HCT116 (cell line): Measurements from ENCODE around the gene ATP13A3. TPM values are rescaled to one million over a fixed set of nuclear protein-coding genes. Genes with fewer than 3 reads are reported as not detected.

Source experiments
- ATAC-seq: fragments of 200-7000 bp; cut with Tn5 transposase; 2 replicates; pipeline ENCODE4 v1.9.1; 2020; ENCODE audit warnings: mild to moderate bottlenecking, moderate library complexity
- BruUV-seq: library from RNA; stranded (reverse); fragments of 400-500 nt; replicated peaks from 2 replicates; lab custom pipeline; 2021; lab: Mats Ljungman, UMichigan
- CTCF ChIA-PET: fragments of 300-600 bp; sonication (Branson Sonifier 250); formaldehyde crosslinking; loops from one replicate; lab custom pipeline; 2021; ENCODE audit warnings: antibody characterized with exemption; lab: Charles Lee
- POLR2A ChIA-PET: fragments of 300-600, 350-600 bp; sonication (Branson Sonifier 250); formaldehyde crosslinking; loops from one replicate; lab custom pipeline; 2021; ENCODE audit warnings: antibody characterized with exemption; lab: Charles Lee
- RAD21 ChIA-PET, 2 experiments: fragments of 300-600 bp; sonication (Branson Sonifier 250); formaldehyde crosslinking; loops; one replicate each; lab custom pipeline; 2023; ENCODE audit warnings: low total read pairs in 2 of 2; ENCODE audit not compliant: uncharacterized antibody in 2 of 2, unreplicated experiment in 2 of 2, low non-redundant PET in 1 of 2; lab: Charles Lee
- DNase-seq: peaks from one replicate; pipeline ENCODE4 v3.0.0-alpha.2; 2010; ENCODE audit warnings: low read depth, low spot score
- H2AFZ ChIP-seq: fragments of 200-600 bp; shearing (Covaris generic), sonication (generic); 2 replicates; pipeline ENCODE4 v1.6.1; 2017; ENCODE audit warnings: low read depth, mixed run types, mixed read lengths, antibody characterized with exemption, low read length; ENCODE audit not compliant: poor library complexity, severe bottlenecking
- H3K27ac ChIP-seq: 2 replicates; pipeline ENCODE4 v1.5.1; 2012; ENCODE audit warnings: low read depth, low read length
- H3K27me3 ChIP-seq: fragments of 200-600 bp; sonication (generic); 2 replicates; pipeline ENCODE4 v1.6.1; 2016; ENCODE audit warnings: mixed run types, low read length, mixed read lengths; ENCODE audit not compliant: insufficient read depth
- H3K36me3 ChIP-seq, 2 experiments: fragments of 200-500 bp in 1 of 2; fragments of 200-600 bp in 1 of 2; sonication (Bioruptor generic) in 1 of 2; sonication (generic) in 1 of 2; 2 replicates each; pipeline versions ENCODE4 v1.5.1 to v1.6.1; 2014 to 2016; ENCODE audit warnings: low read length in 2 of 2, inconsistent platforms in 1 of 2, mixed read lengths in 1 of 2, mixed run types in 1 of 2; ENCODE audit not compliant: insufficient read depth in 2 of 2, control insufficient read depth in 1 of 2
- H3K4me1 ChIP-seq, 2 experiments: fragments of 200-600 bp in 1 of 2; sonication (generic) in 1 of 2; 2 replicates each; pipeline versions ENCODE4 v1.5.1 to v1.6.1; 2012 to 2017; ENCODE audit warnings: low read length in 2 of 2, inconsistent platforms in 1 of 2, mild to moderate bottlenecking in 1 of 2, mixed read lengths in 1 of 2, mixed run types in 1 of 2, moderate library complexity in 1 of 2; ENCODE audit not compliant: insufficient read depth in 2 of 2, control insufficient read depth in 1 of 2
- H3K4me2 ChIP-seq: fragments of 200-600 bp; sonication (generic); 2 replicates; pipeline ENCODE4 v1.6.1; 2017; ENCODE audit warnings: mixed run types, low read length, mixed read lengths
- H3K4me3 ChIP-seq, 2 experiments: fragments of 200-600 bp in 1 of 2; sonication (generic) in 1 of 2; replicated peaks in 1 of 2; 2 replicates each; pipeline ENCODE4 v1.5.1; 2011 to 2016; ENCODE audit warnings: low read length in 2 of 2, control low read depth in 1 of 2, low read depth in 1 of 2, mild to moderate bottlenecking in 1 of 2, mixed read lengths in 1 of 2, mixed run types in 1 of 2
- H3K79me2 ChIP-seq: fragments of 200-600 bp; sonication (generic); 2 replicates; pipeline ENCODE4 v1.6.1; 2017; ENCODE audit warnings: mild to moderate bottlenecking, mixed run types, low read length, moderate library complexity, mixed read lengths; ENCODE audit not compliant: insufficient read depth
- H3K9ac ChIP-seq: fragments of 200-600 bp; sonication (generic); 2 replicates; pipeline ENCODE4 v1.6.1; 2016; ENCODE audit warnings: low read length, mixed read lengths
- H3K9me2 ChIP-seq: fragments of 200-600 bp; sonication (generic), shearing (Covaris generic); 2 replicates; pipeline ENCODE4 v1.6.1; 2017; ENCODE audit warnings: mixed run types, mild to moderate bottlenecking, moderate library complexity; ENCODE audit not compliant: insufficient read depth
- H3K9me3 ChIP-seq, 2 experiments: fragments of 200-500 bp in 1 of 2; fragments of 200-600 bp in 1 of 2; sonication (Bioruptor generic) in 1 of 2; sonication (generic) in 1 of 2; 2 replicates each; pipeline ENCODE4 v1.6.1; 2014 to 2017; ENCODE audit warnings: low read length in 2 of 2, mixed read lengths in 2 of 2, inconsistent platforms in 1 of 2, low read depth in 1 of 2, mild to moderate bottlenecking in 1 of 2, mixed run types in 1 of 2, moderate library complexity in 1 of 2; ENCODE audit not compliant: control insufficient read depth in 1 of 2, insufficient read depth in 1 of 2
- H4K20me1 ChIP-seq: fragments of 200-600 bp; sonication (generic), shearing (Covaris generic); 2 replicates; pipeline ENCODE4 v1.6.1; 2017; ENCODE audit warnings: mixed run types, mild to moderate bottlenecking, moderate library complexity; ENCODE audit not compliant: insufficient read depth
- ATF3 ChIP-seq: IDR thresholded peaks from 2 replicates; pipeline ENCODE4 v1.6.1; 2012
- EZH2 ChIP-seq: fragments of 200-600 bp; sonication (generic); IDR thresholded peaks from 2 replicates; pipeline ENCODE4 v1.6.1; 2017; ENCODE audit warnings: antibody characterized with exemption, mixed run types
- JUND ChIP-seq: IDR thresholded peaks from 2 replicates; pipeline ENCODE4 v1.6.1; 2012
- MAX ChIP-seq: IDR thresholded peaks from 2 replicates; pipeline ENCODE4 v1.6.1; 2012
- POLR2A ChIP-seq: IDR thresholded peaks from 2 replicates; pipeline ENCODE4 v1.7.0; 2011; ENCODE audit warnings: borderline replicate concordance; ENCODE audit not compliant: insufficient read depth, insufficient read length; ENCODE audit errors: extremely low read depth
- SIN3A ChIP-seq: IDR thresholded peaks from 2 replicates; pipeline ENCODE4 v1.6.1; 2012; ENCODE audit warnings: low read depth
- SP1 ChIP-seq: IDR thresholded peaks from 2 replicates; pipeline ENCODE4 v1.6.1; 2012; ENCODE audit warnings: low read depth
- SRF ChIP-seq: IDR thresholded peaks from 2 replicates; pipeline ENCODE4 v1.6.1; 2012; ENCODE audit warnings: low read depth
- YY1 ChIP-seq: IDR thresholded peaks from 2 replicates; pipeline ENCODE4 v1.6.1; 2011; ENCODE audit warnings: low read length, low read depth, moderate library complexity, mild to moderate bottlenecking; ENCODE audit not compliant: insufficient replicate concordance; ENCODE audit errors: extremely low read depth
- ZNF274 ChIP-seq: fragments of 200-500 bp; sonication (Bioruptor generic); IDR thresholded peaks from 2 replicates; pipeline ENCODE4 v1.6.1; 2014; ENCODE audit warnings: mild to moderate bottlenecking, low read depth, low read length, inconsistent platforms
- intact Hi-C: fragments of 100-400 bp; cut with micrococcal nuclease; formaldehyde crosslinking; loops from 2 replicates; pipeline ENCODE4 v1.10.0; 2022
- total RNA-seq: library from RNA; stranded (reverse); gene quantifications from one replicate; pipeline ENCODE4 v1.2.1, GENCODE V29; 2021; ENCODE audit not compliant: unreplicated experiment
- TF ChIP-seq, protein P1 (sequence below), 3 experiments: fragments of 200-600 bp in 1 of 3; sonication (generic) in 1 of 3; IDR thresholded peaks in 2 of 3; conservative IDR thresholded peaks in 1 of 3; 2 replicates each; pipeline ENCODE4 v1.5.1; 2012 to 2017; ENCODE audit warnings: low read depth in 2 of 3, low read length in 2 of 3, antibody characterized with exemption in 1 of 3, borderline replicate concordance in 1 of 3, control low read depth in 1 of 3, mild to moderate bottlenecking in 1 of 3, mixed read lengths in 1 of 3, mixed run types in 1 of 3, moderate library complexity in 1 of 3; ENCODE audit not compliant: insufficient read depth in 1 of 3
- TF ChIP-seq, protein P2 (sequence below): IDR thresholded peaks from 2 replicates; pipeline ENCODE4 v1.6.1; 2012; ENCODE audit warnings: low read depth

ATP13A3 gene
- total RNA-seq, 1 experiment from 2014 or later, result 139 TPM

- ChIA-PET RAD21 (no interaction called here), CTCF (interaction anchor here (1.4 kb wide), 1 partner anchor 52 kb away, joined by 7 read pairs; no protein-coding TSS in a partner anchor), POLR2A (no interaction called here)
Observed at GRCh38 chr3:194395778-194396538, 90.8 kb downstream of the ATP13A3 start.

DNA sequence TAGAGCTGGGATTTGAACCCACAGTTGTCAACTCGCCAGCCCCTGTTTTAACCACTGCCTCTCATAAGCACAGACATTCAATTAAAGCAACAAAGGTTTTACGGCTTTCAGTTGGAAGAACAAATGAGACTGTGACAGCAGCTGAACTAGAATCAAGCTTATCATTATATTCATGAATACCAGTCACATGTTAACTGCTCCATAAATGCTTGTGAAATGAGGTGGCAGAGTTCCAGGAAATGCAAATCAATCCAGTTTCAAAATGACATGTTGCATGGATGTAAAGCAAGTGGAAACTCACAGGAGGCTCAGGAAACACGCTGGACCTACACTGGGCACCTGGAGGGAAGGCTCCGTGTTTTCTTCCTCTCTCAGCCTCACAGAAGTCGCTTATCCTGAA lies 91.6 kb downstream of the ATP13A3 start:
- no peak for TF ChIP-seq MAX
- TF ChIP-seq SP1, result no peak
- TF ChIP-seq, protein P1, sequence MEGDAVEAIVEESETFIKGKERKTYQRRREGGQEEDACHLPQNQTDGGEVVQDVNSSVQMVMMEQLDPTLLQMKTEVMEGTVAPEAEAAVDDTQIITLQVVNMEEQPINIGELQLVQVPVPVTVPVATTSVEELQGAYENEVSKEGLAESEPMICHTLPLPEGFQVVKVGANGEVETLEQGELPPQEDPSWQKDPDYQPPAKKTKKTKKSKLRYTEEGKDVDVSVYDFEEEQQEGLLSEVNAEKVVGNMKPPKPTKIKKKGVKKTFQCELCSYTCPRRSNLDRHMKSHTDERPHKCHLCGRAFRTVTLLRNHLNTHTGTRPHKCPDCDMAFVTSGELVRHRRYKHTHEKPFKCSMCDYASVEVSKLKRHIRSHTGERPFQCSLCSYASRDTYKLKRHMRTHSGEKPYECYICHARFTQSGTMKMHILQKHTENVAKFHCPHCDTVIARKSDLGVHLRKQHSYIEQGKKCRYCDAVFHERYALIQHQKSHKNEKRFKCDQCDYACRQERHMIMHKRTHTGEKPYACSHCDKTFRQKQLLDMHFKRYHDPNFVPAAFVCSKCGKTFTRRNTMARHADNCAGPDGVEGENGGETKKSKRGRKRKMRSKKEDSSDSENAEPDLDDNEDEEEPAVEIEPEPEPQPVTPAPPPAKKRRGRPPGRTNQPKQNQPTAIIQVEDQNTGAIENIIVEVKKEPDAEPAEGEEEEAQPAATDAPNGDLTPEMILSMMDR (IDR thresholded peaks at IDR 0.05 in 2 of 3, conservative IDR thresholded peaks at IDR 0.05 in 1 of 3; ENCODE audit: borderline replicate concordance in 1 of 3, insufficient read depth in 1 of 3, low read depth in 2 of 3, low read length in 2 of 3), result no peak
- TF ChIP-seq ZNF274, result no peak
- TF ChIP-seq SIN3A, result no peak
- no peak for TF ChIP-seq YY1
- TF ChIP-seq EZH2, result no peak
- TF ChIP-seq, protein P2, sequence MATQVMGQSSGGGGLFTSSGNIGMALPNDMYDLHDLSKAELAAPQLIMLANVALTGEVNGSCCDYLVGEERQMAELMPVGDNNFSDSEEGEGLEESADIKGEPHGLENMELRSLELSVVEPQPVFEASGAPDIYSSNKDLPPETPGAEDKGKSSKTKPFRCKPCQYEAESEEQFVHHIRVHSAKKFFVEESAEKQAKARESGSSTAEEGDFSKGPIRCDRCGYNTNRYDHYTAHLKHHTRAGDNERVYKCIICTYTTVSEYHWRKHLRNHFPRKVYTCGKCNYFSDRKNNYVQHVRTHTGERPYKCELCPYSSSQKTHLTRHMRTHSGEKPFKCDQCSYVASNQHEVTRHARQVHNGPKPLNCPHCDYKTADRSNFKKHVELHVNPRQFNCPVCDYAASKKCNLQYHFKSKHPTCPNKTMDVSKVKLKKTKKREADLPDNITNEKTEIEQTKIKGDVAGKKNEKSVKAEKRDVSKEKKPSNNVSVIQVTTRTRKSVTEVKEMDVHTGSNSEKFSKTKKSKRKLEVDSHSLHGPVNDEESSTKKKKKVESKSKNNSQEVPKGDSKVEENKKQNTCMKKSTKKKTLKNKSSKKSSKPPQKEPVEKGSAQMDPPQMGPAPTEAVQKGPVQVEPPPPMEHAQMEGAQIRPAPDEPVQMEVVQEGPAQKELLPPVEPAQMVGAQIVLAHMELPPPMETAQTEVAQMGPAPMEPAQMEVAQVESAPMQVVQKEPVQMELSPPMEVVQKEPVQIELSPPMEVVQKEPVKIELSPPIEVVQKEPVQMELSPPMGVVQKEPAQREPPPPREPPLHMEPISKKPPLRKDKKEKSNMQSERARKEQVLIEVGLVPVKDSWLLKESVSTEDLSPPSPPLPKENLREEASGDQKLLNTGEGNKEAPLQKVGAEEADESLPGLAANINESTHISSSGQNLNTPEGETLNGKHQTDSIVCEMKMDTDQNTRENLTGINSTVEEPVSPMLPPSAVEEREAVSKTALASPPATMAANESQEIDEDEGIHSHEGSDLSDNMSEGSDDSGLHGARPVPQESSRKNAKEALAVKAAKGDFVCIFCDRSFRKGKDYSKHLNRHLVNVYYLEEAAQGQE, result no peak
- no peak for TF ChIP-seq SRF
- TF ChIP-seq POLR2A, result no peak
- no peak for TF ChIP-seq JUND
- TF ChIP-seq, all 23 proteins: peak for 0
- H3K4me3 ChIP-seq, result no peak overlapping the region
- intact Hi-C loops, result no loop called here
- H4K20me1 ChIP-seq, result no peaks in the 10 kb centered on the region
- no peaks in the 10 kb centered on the region for H3K4me1 ChIP-seq
- ChIA-PET POLR2A (no interaction called here), RAD21 (no interaction called here), CTCF (interaction anchor here (1.4 to 1.5 kb wide), 2 partner anchors 51 to 77 kb away, joined by 3 to 7 read pairs; no protein-coding TSS in a partner anchor)
- no peak overlapping the region for H2AFZ ChIP-seq
- peaks cover 0 to 6% of the 10 kb centered on the region in 2 experiments; a peak in 2 of 4 replicates for H3K9me3 ChIP-seq
- H3K27me3 ChIP-seq, result no peaks in the 10 kb centered on the region
- H3K27ac ChIP-seq, result no peak overlapping the region
- DNase-seq (no peak), ATAC-seq (no peak)
- no peaks in the 10 kb centered on the region for H3K36me3 ChIP-seq
- H3K4me2 ChIP-seq, result no peak overlapping the region
- no peak overlapping the region for H3K9ac ChIP-seq
- H3K79me2 ChIP-seq, result no peaks in the 10 kb centered on the region
- no peaks in the 10 kb centered on the region for H3K9me2 ChIP-seq
- BruUV-seq, result no TSS peak

More at GRCh38 chr3:194395778-194396538, 90.8 kb downstream of the ATP13A3 start:
- ATAC-seq (no peak), DNase-seq (no peak)
- Histone ChIP-seq H3K9ac (no peak overlapping the region), H3K9me2 (no peaks in the 10 kb centered on the region), H4K20me1 (no peaks in the 10 kb centered on the region), H3K36me3 (no peaks in the 10 kb centered on the region), H3K4me2 (no peak overlapping the region), H3K4me1 (no peaks in the 10 kb centered on the region), H3K27me3 (no peaks in the 10 kb centered on the region), H3K79me2 (no peaks in the 10 kb centered on the region), H3K9me3 (peaks cover 0 to 5% of the 10 kb centered on the region in 2 experiments; a peak in 2 of 4 replicates), H3K4me3 (no peak overlapping the region), H3K27ac (no peak overlapping the region), H2AFZ (no peak overlapping the region)
- intact Hi-C loops, result no loop called here
- no peak for TF ChIP-seq POLR2A
- no peak for TF ChIP-seq ATF3
- no TSS peak for BruUV-seq
